Loucy (cell line): Measurements from ENCODE around the gene ALG6.
A peak's percentile ranks its signal among the peaks of the same experiment; 100 is the strongest.

Source experiments
- CTCF ChIP-seq: fragments of 200-600 bp; sonication (generic); conservative IDR thresholded peaks from 2 replicates; pipeline ENCODE4 v1.5.1; 2014; ENCODE audit warnings: mild to moderate bottlenecking, antibody characterized with exemption, low read length
- EZH2phosphoT487 ChIP-seq: fragments of 200-600 bp; IDR thresholded peaks from 2 replicates; pipeline ENCODE4 v1.6.1; 2018; ENCODE audit warnings: antibody characterized with exemption, mild to moderate bottlenecking, moderate library complexity, borderline replicate concordance

GRCh38 chr1:63362578-63362977 is 4.8 kb upstream of the ALG6 start:
- peak; percentile 43 for TF ChIP-seq CTCF
- TF ChIP-seq EZH2phosphoT487, result no peak
